ENCODE results near the gene CFAP65. TPM values are rescaled to one million over a fixed set of nuclear protein-coding genes. Genes with fewer than 3 reads are reported as not detected.

CFAP65 gene
- total and polyA plus RNA-seq, 7 donors = under 0.01 to 0.10 (median under 0.01) TPM; not detected in 4

- H3K27ac ChIP-seq = no peak overlapping the region
- 19 to 65% methylated on average over 7 of the region's 7 CpGs for WGBS, 2 donors
- no peak overlapping the region for H3K4me3 ChIP-seq
- no peak for DNase-seq
- no peaks in the 10 kb centered on the region for H3K9me3 ChIP-seq
- intact Hi-C loops (cut with DNase I) = no loop called here
- H3K36me3 ChIP-seq = peaks cover 0 to 21% (median 9%) of the 10 kb centered on the region in 4 donors
- TF ChIP-seq POLR2A (IDR thresholded peaks at IDR 0.05) (no peak), POLR2AphosphoS5 (IDR thresholded peaks at IDR 0.05) (no peak), CTCF (IDR thresholded peaks at IDR 0.05) (no peak), EP300 (IDR thresholded peaks at IDR 0.05) (no peak)
- no peaks in the 10 kb centered on the region for H3K27me3 ChIP-seq
- no peaks in the 10 kb centered on the region for H3K4me1 ChIP-seq
Observed at GRCh38 chr2:219081096-219081495, 39.8 kb upstream of the CFAP65 start.

- WGBS, 2 donors = 24 to 69% methylated on average over 2 of the region's 2 CpGs
- H3K9me3 ChIP-seq = no peaks in the 10 kb centered on the region
- H3K4me3 ChIP-seq = no peak overlapping the region
- no peaks in the 10 kb centered on the region for H3K27me3 ChIP-seq
- no peak for DNase-seq
- no peaks in the 10 kb centered on the region for H3K4me1 ChIP-seq
- H3K36me3 ChIP-seq = peaks cover 0 to 38% (median 15%) of the 10 kb centered on the region in 4 donors
- H3K27ac ChIP-seq = no peak overlapping the region
- TF ChIP-seq EP300 (IDR thresholded peaks at IDR 0.05) (no peak), CTCF (IDR thresholded peaks at IDR 0.05) (no peak), POLR2A (IDR thresholded peaks at IDR 0.05) (no peak), POLR2AphosphoS5 (IDR thresholded peaks at IDR 0.05) (no peak)
- intact Hi-C loops (cut with DNase I) = no loop called here
Observed at GRCh38 chr2:219079417-219079816, 38.1 kb upstream of the CFAP65 start.

- TF ChIP-seq EP300 (IDR thresholded peaks at IDR 0.05) (no peak), POLR2AphosphoS5 (IDR thresholded peaks at IDR 0.05) (no peak), CTCF (IDR thresholded peaks at IDR 0.05) (no peak), POLR2A (IDR thresholded peaks at IDR 0.05) (no peak)
- intact Hi-C loops (cut with DNase I) = no loop called here
- Histone ChIP-seq H3K36me3 (peaks cover 0 to 43% (median 15%) of the 10 kb centered on the region in 4 donors), H3K4me3 (no peak overlapping the region), H3K9me3 (no peaks in the 10 kb centered on the region), H3K27me3 (no peaks in the 10 kb centered on the region), H3K4me1 (no peaks in the 10 kb centered on the region), H3K27ac (no peak overlapping the region)
- no peak for DNase-seq
- 22 to 76% methylated on average over 4 of the region's 4 CpGs for WGBS, 2 donors
Observed at GRCh38 chr2:219078951-219079350, 37.6 kb upstream of the CFAP65 start.

GRCh38 chr2:219078126-219078525 is 36.8 kb upstream of the CFAP65 start:
- Histone ChIP-seq H3K4me1 (no peaks in the 10 kb centered on the region), H3K4me3 (no peak overlapping the region), H3K27me3 (no peaks in the 10 kb centered on the region), H3K27ac (no peak overlapping the region), H3K36me3 (peaks cover 0 to 46% (median 15%) of the 10 kb centered on the region in 4 donors), H3K9me3 (no peaks in the 10 kb centered on the region)
- intact Hi-C loops (cut with DNase I) = no loop called here
- no peak for TF ChIP-seq POLR2A (IDR thresholded peaks at IDR 0.05)
- WGBS, 2 donors = 76 to 90% methylated on average over 3 of the region's 3 CpGs
- no peak for DNase-seq

- intact Hi-C loops (cut with DNase I) = no loop called here
- Histone ChIP-seq H3K27me3 (no peaks in the 10 kb centered on the region), H3K4me3 (no peak overlapping the region), H3K36me3 (peaks cover 0 to 53% (median 15%) of the 10 kb centered on the region in 4 donors), H3K9me3 (no peaks in the 10 kb centered on the region), H3K27ac (no peak overlapping the region), H3K4me1 (no peaks in the 10 kb centered on the region)
- TF ChIP-seq POLR2AphosphoS5 (IDR thresholded peaks at IDR 0.05) = no peak
- no peak for TF ChIP-seq POLR2A (IDR thresholded peaks at IDR 0.05)
- no peak for TF ChIP-seq CTCF (IDR thresholded peaks at IDR 0.05)
- TF ChIP-seq EP300 (IDR thresholded peaks at IDR 0.05) = no peak
- no peak for DNase-seq
- WGBS, 2 donors = 93 to 96% methylated on average over 3 of the region's 3 CpGs
Observed at GRCh38 chr2:219076253-219076652, 34.9 kb upstream of the CFAP65 start.
